MCF 10A (cell line): ENCODE measurements around the gene TAPBPL. TPM values are rescaled to one million over a fixed set of nuclear protein-coding genes. Genes with fewer than 3 reads are reported as not detected.

ENCODE experiments used
- BruUV-seq: library from RNA; stranded (reverse); fragments of 400-500 nt; replicated peaks from 2 replicates; lab custom pipeline; 2021; lab: Mats Ljungman, UMichigan
- CTCF ChIA-PET: fragments of 300-600 bp; sonication (Branson Sonifier 250); formaldehyde crosslinking; extraction: SDS; loops from one replicate; lab custom pipeline; 2021; ENCODE audit warnings: antibody characterized with exemption, inconsistent platforms; lab: Yijun Ruan, JAX
- POLR2A ChIA-PET: fragments of 300-600, 350-650 bp; sonication (Branson Sonifier 250); formaldehyde crosslinking; extraction: SDS; loops from one replicate; lab custom pipeline; 2020; ENCODE audit warnings: antibody characterized with exemption, inconsistent platforms; lab: Yijun Ruan, JAX
- DNase-seq: peaks from one replicate; pipeline ENCODE4 v3.0.0-alpha.2; 2018; ENCODE audit not compliant: unreplicated experiment
- H3K27ac Mint-ChIP-seq: one replicate; pipeline ENCODE4 v1.8.0; 2022; ENCODE audit warnings: mild to moderate bottlenecking, low read depth, mixed read lengths; ENCODE audit not compliant: unreplicated experiment
- H3K27me3 Mint-ChIP-seq: one replicate; pipeline ENCODE4 v1.8.0; 2022; ENCODE audit warnings: mixed read lengths; ENCODE audit not compliant: insufficient read depth, unreplicated experiment
- H3K36me3 Mint-ChIP-seq: one replicate; pipeline ENCODE4 v1.8.0; 2022; ENCODE audit warnings: mild to moderate bottlenecking, moderate library complexity, mixed read lengths; ENCODE audit not compliant: insufficient read depth, unreplicated experiment
- H3K4me1 Mint-ChIP-seq: one replicate; pipeline ENCODE4 v1.8.0; 2022; ENCODE audit warnings: mixed read lengths; ENCODE audit not compliant: insufficient read depth, unreplicated experiment
- H3K4me3 Mint-ChIP-seq: one replicate; pipeline ENCODE4 v1.8.0; 2022; ENCODE audit warnings: mild to moderate bottlenecking, moderate library complexity, mixed read lengths; ENCODE audit not compliant: unreplicated experiment
- H3K9me3 Mint-ChIP-seq: one replicate; pipeline ENCODE4 v1.8.0; 2022; ENCODE audit warnings: mixed read lengths; ENCODE audit not compliant: unreplicated experiment
- CTCF ChIP-seq: fragments of 200-600 bp; IDR thresholded peaks from one replicate; pipeline ENCODE4 v1.8.0; 2022; ENCODE audit warnings: antibody characterized with exemption, mild to moderate bottlenecking; ENCODE audit not compliant: unreplicated experiment
- intact Hi-C: fragments of 100-400 bp; cut with micrococcal nuclease; formaldehyde crosslinking; loops from 2 replicates; pipeline ENCODE4 v1.14.1; 2022
- total RNA-seq: library from RNA; stranded (reverse); gene quantifications from 2 replicates; pipeline ENCODE4 v1.2.3, GENCODE V29; 2022

TAPBPL gene
- total RNA-seq, 1 experiment from 2014 or later: 8.1 TPM

- CTCF ChIA-PET: interaction anchor here (0.6 to 2.2 kb wide), 6 partner anchors 9 to 526 kb away, joined by 3 to 5 read pairs (median 3); no protein-coding TSS in a partner anchor
- BruUV-seq: no TSS peak
- H3K9me3 Mint-ChIP-seq: no peaks in the 10 kb centered on the region
- intact Hi-C loops: no loop called here
- POLR2A ChIA-PET: interaction anchor here (0.7 to 0.9 kb wide), 2 partner anchors 14 to 20 kb away, joined by 3 to 4 read pairs; no protein-coding TSS in a partner anchor
- no peak for TF ChIP-seq CTCF
- H3K4me1 Mint-ChIP-seq: peaks cover 1% of the 10 kb centered on the region
- DNase-seq: no peak
- no peaks in the 10 kb centered on the region for H3K27me3 Mint-ChIP-seq
- H3K36me3 Mint-ChIP-seq: peaks cover 5% of the 10 kb centered on the region
- no peak overlapping the region for H3K4me3 Mint-ChIP-seq
- no peak overlapping the region for H3K27ac Mint-ChIP-seq
Observed at GRCh38 chr12:6442836-6443235, 9.0 kb upstream of the TAPBPL start.

GRCh38 chr12:6443361-6443983, 8.4 kb upstream of the TAPBPL start:
- no peak for TF ChIP-seq CTCF
- H3K36me3 Mint-ChIP-seq: peaks cover 5% of the 10 kb centered on the region
- no peak overlapping the region for H3K4me3 Mint-ChIP-seq
- CTCF ChIA-PET: interaction anchor here (0.6 to 2.2 kb wide), 4 partner anchors 9 to 387 kb away, joined by 3 to 5 read pairs (median 4); no protein-coding TSS in a partner anchor
- peaks cover 6% of the 10 kb centered on the region for H3K4me1 Mint-ChIP-seq
- H3K27ac Mint-ChIP-seq: no peak overlapping the region
- BruUV-seq: no TSS peak
- no peaks in the 10 kb centered on the region for H3K9me3 Mint-ChIP-seq
- intact Hi-C loops: no loop called here
- no peaks in the 10 kb centered on the region for H3K27me3 Mint-ChIP-seq
- POLR2A ChIA-PET: interaction anchor here (0.5 to 1.0 kb wide), 6 partner anchors 11 to 60 kb away, joined by 3 to 4 read pairs (median 3); partner anchors contain the start of gene MRPL51
- no peak for DNase-seq

DNA sequence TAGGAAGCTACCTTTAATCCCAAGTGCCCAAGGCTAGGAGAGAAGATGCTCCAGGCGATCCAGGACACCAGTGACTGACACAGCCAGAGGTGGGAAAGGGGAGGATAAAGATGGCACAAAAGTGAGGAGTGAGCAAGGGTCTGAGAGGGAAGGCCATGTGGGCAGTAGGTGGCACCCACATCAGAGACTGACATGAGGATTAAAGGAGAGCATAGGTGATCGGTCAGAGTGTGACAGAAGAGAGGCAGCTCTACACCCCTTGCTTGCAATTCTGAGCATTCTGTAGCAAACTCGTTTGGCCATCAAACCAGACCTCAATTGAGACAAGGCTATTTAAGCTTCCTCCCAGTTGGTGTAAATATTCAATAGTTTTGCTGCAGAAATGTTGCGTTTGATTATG, 7.8 kb upstream of the TAPBPL start:
- ChIA-PET POLR2A (interaction anchor here (0.5 to 1.0 kb wide), 4 partner anchors 11 to 60 kb away, joined by 3 to 4 read pairs (median 3); partner anchors contain the start of gene MRPL51), CTCF (interaction anchor here (0.6 to 2.2 kb wide), 2 partner anchors 21 to 386 kb away, joined by 4 to 5 read pairs; no protein-coding TSS in a partner anchor)
- H3K4me3 Mint-ChIP-seq: no peak overlapping the region
- no peak overlapping the region for H3K27ac Mint-ChIP-seq
- BruUV-seq: no TSS peak
- H3K27me3 Mint-ChIP-seq: no peaks in the 10 kb centered on the region
- TF ChIP-seq CTCF: no peak
- H3K4me1 Mint-ChIP-seq: peaks cover 6% of the 10 kb centered on the region
- intact Hi-C loops: no loop called here
- no peaks in the 10 kb centered on the region for H3K9me3 Mint-ChIP-seq
- DNase-seq: no peak
- H3K36me3 Mint-ChIP-seq: peaks cover 5% of the 10 kb centered on the region
